ENCODE data around the gene EIF4G1.

GRCh38 chr3:184375747-184376461 is 61.5 kb downstream of the EIF4G1 start:
- no peak for TF ChIP-seq CTCF (IDR thresholded peaks at IDR 0.05 in 4 of 5, conservative IDR thresholded peaks at IDR 0.05 in 1 of 5)
- no peak for TF ChIP-seq POLR2A (IDR thresholded peaks at IDR 0.05)

All from gastrocnemius medialis (tissue), 4 donors.